ENCODE measurements around the gene RANBP17.

DNA sequence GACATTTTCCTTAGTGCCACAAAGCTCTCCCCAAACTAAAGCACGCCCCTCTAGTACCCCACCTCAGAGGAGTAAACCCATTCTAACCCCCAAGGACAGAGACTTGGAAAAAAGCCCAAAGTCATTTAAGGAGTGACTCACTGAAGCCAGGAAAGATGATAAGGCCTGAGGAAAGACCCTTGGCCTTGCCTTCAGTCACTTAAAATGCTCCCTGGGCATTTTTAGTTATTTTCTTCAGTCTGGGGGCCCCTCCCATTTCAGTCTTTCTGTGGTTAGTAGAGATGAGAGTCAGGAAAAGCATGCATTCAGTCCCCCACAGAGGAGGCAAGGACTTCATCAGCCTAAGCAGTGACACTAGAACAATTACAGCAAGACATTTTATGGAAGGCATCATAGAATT lies 433.5 kb downstream of the RANBP17 start:
- TF ChIP-seq, protein P1, sequence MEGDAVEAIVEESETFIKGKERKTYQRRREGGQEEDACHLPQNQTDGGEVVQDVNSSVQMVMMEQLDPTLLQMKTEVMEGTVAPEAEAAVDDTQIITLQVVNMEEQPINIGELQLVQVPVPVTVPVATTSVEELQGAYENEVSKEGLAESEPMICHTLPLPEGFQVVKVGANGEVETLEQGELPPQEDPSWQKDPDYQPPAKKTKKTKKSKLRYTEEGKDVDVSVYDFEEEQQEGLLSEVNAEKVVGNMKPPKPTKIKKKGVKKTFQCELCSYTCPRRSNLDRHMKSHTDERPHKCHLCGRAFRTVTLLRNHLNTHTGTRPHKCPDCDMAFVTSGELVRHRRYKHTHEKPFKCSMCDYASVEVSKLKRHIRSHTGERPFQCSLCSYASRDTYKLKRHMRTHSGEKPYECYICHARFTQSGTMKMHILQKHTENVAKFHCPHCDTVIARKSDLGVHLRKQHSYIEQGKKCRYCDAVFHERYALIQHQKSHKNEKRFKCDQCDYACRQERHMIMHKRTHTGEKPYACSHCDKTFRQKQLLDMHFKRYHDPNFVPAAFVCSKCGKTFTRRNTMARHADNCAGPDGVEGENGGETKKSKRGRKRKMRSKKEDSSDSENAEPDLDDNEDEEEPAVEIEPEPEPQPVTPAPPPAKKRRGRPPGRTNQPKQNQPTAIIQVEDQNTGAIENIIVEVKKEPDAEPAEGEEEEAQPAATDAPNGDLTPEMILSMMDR (conservative IDR thresholded peaks at IDR 0.05 in 1 of 2, IDR thresholded peaks at IDR 0.05 in 1 of 2; ENCODE audit: extremely low read depth in 1 of 2, insufficient read depth in 1 of 2, low read depth in 1 of 2, low read length in 2 of 2) = no peak
- no peak for TF ChIP-seq EZH2 (IDR thresholded peaks at IDR 0.05; ENCODE audit: borderline replicate concordance, low read length)

Data from mammary epithelial cell (primary cell).